Measurements from ENCODE around the gene OR6N2. TPM values are rescaled to one million over a fixed set of nuclear protein-coding genes. Genes with fewer than 3 reads are reported as not detected.

OR6N2 gene, protein sequence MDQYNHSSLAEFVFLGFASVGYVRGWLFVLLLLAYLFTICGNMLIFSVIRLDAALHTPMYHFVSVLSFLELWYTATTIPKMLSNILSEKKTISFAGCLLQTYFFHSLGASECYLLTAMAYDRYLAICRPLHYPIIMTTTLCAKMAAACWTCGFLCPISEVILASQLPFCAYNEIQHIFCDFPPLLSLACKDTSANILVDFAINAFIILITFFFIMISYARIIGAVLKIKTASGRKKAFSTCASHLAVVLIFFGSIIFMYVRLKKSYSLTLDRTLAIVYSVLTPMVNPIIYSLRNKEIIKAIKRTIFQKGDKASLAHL
- not detected in 2 replicates for total RNA-seq

DNA sequence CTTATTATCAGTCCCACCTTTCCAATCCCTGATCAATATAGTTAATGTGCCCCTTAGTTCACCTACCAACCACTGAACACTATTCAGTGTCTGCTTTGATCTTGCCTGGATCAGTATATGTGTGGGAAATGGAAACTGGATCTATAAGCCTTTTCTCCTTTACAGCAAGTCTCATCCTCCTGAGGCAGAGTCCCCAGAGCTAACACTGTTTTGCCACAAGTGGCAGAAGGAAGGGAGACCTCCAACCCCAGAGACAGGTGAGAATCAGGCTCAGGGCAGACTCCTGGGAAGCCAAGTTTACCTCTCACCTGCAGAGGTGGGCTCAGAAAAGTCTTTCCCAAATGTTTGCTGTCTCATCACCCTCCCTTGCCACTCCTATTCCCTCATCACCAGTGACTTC lies at the start of gene OR6N2:
Gene OR6N2 (minus strand): TSS at position 101 of the 400 bp plus-strand sequence. CDS start 3,569 bp downstream, outside the sequence.

DNA sequence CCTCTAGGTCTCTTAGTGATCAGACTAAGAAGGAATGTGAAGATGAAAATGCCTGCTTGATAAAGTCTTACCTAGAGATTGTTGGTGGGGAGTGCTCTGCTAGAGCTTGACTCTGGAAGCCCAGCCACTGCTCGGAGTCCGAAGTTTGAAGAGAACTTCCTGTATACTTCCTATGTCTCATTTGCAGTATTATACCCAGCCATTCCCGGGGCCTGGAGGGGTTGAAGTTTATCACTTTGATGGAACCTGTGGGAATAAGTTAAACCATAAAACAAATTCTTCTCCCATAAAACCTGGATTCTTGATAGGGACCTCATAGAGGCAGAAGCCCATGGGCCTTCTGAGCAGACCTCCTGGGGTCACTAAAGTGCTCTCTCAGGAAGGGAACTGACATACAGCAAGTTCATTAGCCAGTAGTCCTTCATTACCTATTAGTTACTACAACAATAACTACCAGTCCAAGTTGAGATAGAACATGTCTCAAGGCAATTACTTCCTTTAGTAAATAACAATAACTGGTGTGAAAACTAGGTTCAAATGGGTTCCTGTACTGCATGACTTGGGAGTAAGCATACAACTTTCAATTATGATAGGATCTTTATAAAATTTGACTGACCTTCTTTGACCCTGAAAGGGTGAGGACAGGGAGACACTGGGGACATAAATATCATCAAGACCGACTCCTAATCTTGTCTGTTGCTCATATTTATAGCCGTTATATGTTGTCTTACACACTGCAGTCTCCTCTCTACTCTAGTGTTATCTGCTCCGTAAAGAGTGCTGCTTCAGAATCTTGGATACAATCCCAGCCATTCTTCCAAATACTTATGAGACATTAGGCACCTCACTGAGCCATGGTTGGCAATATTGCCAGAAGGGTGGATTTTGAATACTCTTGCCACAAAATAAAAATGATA lies 8.8 kb downstream of the OR6N2 start, which contains the start of gene OR6N1:
Gene OR6N1 (minus strand): TSS at position 246 of the 917 bp plus-strand sequence. CDS start 5,513 bp downstream, outside the sequence.

GRCh38 chr1:158754420-158754819 lies 26.6 kb downstream of the OR6N2 start, which contains the start of gene OR6K6:
OR6K6 (plus strand) TSS chr1:158754720; CDS start chr1:158754888, 168 bp downstream.

Other genes with a start within 250 kb of the OR6N2 start
- not detected in 2 replicates for gene OR6Y1, start 226.8 kb downstream of the OR6N2 start, total RNA-seq
- not detected in 2 replicates for gene OR6P1, start 210.6 kb downstream of the OR6N2 start, total RNA-seq
- not detected in 2 replicates for gene OR10X1, start 201.3 kb downstream of the OR6N2 start, total RNA-seq
- not detected in 2 replicates for gene OR10Z1, start 175.9 kb downstream of the OR6N2 start, total RNA-seq
- 0.52 TPM in 1 of 2 replicates, not detected in the other for gene SPTA1, start 94.5 kb downstream of the OR6N2 start, total RNA-seq
- gene OR6K2, start 80.6 kb downstream of the OR6N2 start, total RNA-seq, result not detected in 2 replicates
- not detected in 2 replicates for gene OR6K3, start 60.5 kb downstream of the OR6N2 start, total RNA-seq
- not detected in 2 replicates for gene OR6K6, start 26.5 kb downstream of the OR6N2 start, total RNA-seq
- not detected in 2 replicates for gene OR6N1, start 9.0 kb downstream of the OR6N2 start, total RNA-seq
- gene MNDA, start 50.1 kb upstream of the OR6N2 start, total RNA-seq, result not detected in 2 replicates
- gene PYHIN1, start 150.3 kb upstream of the OR6N2 start, total RNA-seq, result not detected in 2 replicates
- gene IFI16, start 228.7 kb upstream of the OR6N2 start, total RNA-seq, result 59.8 and 86.8 TPM in 2 replicates